ENCODE measurements around the gene SMIM8. TPM values are rescaled to one million over a fixed set of nuclear protein-coding genes. Genes with fewer than 3 reads are reported as not detected.

Gene SMIM8
- total and polyA plus RNA-seq, 9 donors = 9.1 to 14.1 (median 10.6) TPM

- no peak overlapping the region for H3K27ac ChIP-seq (ENCODE audit: low read length)
- H3K27me3 ChIP-seq (ENCODE audit: control insufficient read depth, insufficient read depth, low read length) = no peaks in the 10 kb centered on the region
- 59% methylated on average over 2 of the region's 4 CpGs for WGBS (ENCODE audit: insufficient coverage)
- no peak for DNase-seq
- no peaks in the 10 kb centered on the region for H3K9me3 ChIP-seq (replicated peaks; ENCODE audit: control insufficient read depth, low read depth, low read length)
- H3K36me3 ChIP-seq (ENCODE audit: control insufficient read depth, insufficient read depth, low read length) = no peaks in the 10 kb centered on the region
- H3K4me1 ChIP-seq (ENCODE audit: control insufficient read depth, insufficient read depth, low read length) = no peaks in the 10 kb centered on the region
- H3K4me3 ChIP-seq (ENCODE audit: low read length) = no peak overlapping the region
Measured at GRCh38 chr6:87378947-87379346, 56.6 kb downstream of the SMIM8 start.

- 93% methylated on average over 4 of the region's 5 CpGs for WGBS (ENCODE audit: insufficient coverage)
- no peaks in the 10 kb centered on the region for H3K27me3 ChIP-seq (ENCODE audit: control insufficient read depth, insufficient read depth, low read length)
- H3K9me3 ChIP-seq (replicated peaks; ENCODE audit: control insufficient read depth, low read depth, low read length) = no peaks in the 10 kb centered on the region
- no peak for DNase-seq
- H3K27ac ChIP-seq (ENCODE audit: low read length) = no peak overlapping the region
- H3K4me3 ChIP-seq (ENCODE audit: low read length) = no peak overlapping the region
- H3K36me3 ChIP-seq (ENCODE audit: control insufficient read depth, insufficient read depth, low read length) = no peaks in the 10 kb centered on the region
- no peaks in the 10 kb centered on the region for H3K4me1 ChIP-seq (ENCODE audit: control insufficient read depth, insufficient read depth, low read length)
Measured at GRCh38 chr6:87382861-87383260, 60.5 kb downstream of the SMIM8 start.

- Histone ChIP-seq H3K27me3 (ENCODE audit: control insufficient read depth, insufficient read depth, low read length) (no peaks in the 10 kb centered on the region), H3K27ac (ENCODE audit: low read length) (no peak overlapping the region), H3K36me3 (ENCODE audit: control insufficient read depth, insufficient read depth, low read length) (no peaks in the 10 kb centered on the region), H3K4me3 (ENCODE audit: low read length) (no peak overlapping the region), H3K9me3 (replicated peaks; ENCODE audit: control insufficient read depth, low read depth, low read length) (no peaks in the 10 kb centered on the region), H3K4me1 (ENCODE audit: control insufficient read depth, insufficient read depth, low read length) (no peaks in the 10 kb centered on the region)
- WGBS (ENCODE audit: insufficient coverage) = 83% methylated on average over 1 of the region's 1 CpG
- no peak for DNase-seq
Measured at GRCh38 chr6:87384038-87384437, 61.6 kb downstream of the SMIM8 start.

GRCh38 chr6:87384449-87384848 is 62.1 kb downstream of the SMIM8 start:
- no peak overlapping the region for H3K27ac ChIP-seq (ENCODE audit: low read length)
- DNase-seq = no peak
- no peaks in the 10 kb centered on the region for H3K27me3 ChIP-seq (ENCODE audit: control insufficient read depth, insufficient read depth, low read length)
- H3K9me3 ChIP-seq (replicated peaks; ENCODE audit: control insufficient read depth, low read depth, low read length) = no peaks in the 10 kb centered on the region
- no CpG with 5 or more reads among the region's 3 CpGs for WGBS (ENCODE audit: insufficient coverage)
- H3K4me1 ChIP-seq (ENCODE audit: control insufficient read depth, insufficient read depth, low read length) = no peaks in the 10 kb centered on the region
- no peaks in the 10 kb centered on the region for H3K36me3 ChIP-seq (ENCODE audit: control insufficient read depth, insufficient read depth, low read length)
- no peak overlapping the region for H3K4me3 ChIP-seq (ENCODE audit: low read length)

- 33% methylated on average over 2 of the region's 3 CpGs for WGBS (ENCODE audit: insufficient coverage)
- DNase-seq = peak; percentile 4
- Histone ChIP-seq H3K36me3 (ENCODE audit: control insufficient read depth, insufficient read depth, low read length) (no peaks in the 10 kb centered on the region), H3K4me3 (ENCODE audit: low read length) (no peak overlapping the region), H3K27ac (ENCODE audit: low read length) (no peak overlapping the region), H3K9me3 (replicated peaks; ENCODE audit: control insufficient read depth, low read depth, low read length) (no peaks in the 10 kb centered on the region), H3K4me1 (ENCODE audit: control insufficient read depth, insufficient read depth, low read length) (no peaks in the 10 kb centered on the region), H3K27me3 (ENCODE audit: control insufficient read depth, insufficient read depth, low read length) (no peaks in the 10 kb centered on the region)
Measured at GRCh38 chr6:87391334-87391733, 68.9 kb downstream of the SMIM8 start.

Other genes starting within 250 kb of the SMIM8 start
- 4.3 TPM for gene CGA, start 227.5 kb upstream of the SMIM8 start, total RNA-seq
- gene CGA, start 227.5 kb upstream of the SMIM8 start, polyA plus RNA-seq (ENCODE audit: insufficient read depth in 1 of 8, insufficient read length in 8 of 8, low replicate concordance in 1 of 8) = 1 to 10 TPM in 4 of 8 donors, under 1 TPM in 4; 0.50 to 5.0 (median 0.98) TPM
- 32.9 TPM for gene ZNF292, start 167.0 kb upstream of the SMIM8 start, total RNA-seq
- 10 to 100 TPM; 14.0 to 23.8 (median 19.6) TPM for gene ZNF292, start 167.0 kb upstream of the SMIM8 start, polyA plus RNA-seq (ENCODE audit: insufficient read depth in 1 of 8, insufficient read length in 8 of 8, low replicate concordance in 1 of 8)
- not detected for gene GJB7, start 6.7 kb downstream of the SMIM8 start, total RNA-seq
- under 1 TPM in 3 of 8 donors, not detected in 5; 0.11 to 0.91 (median 0.17) TPM for gene GJB7, start 6.7 kb downstream of the SMIM8 start, polyA plus RNA-seq (ENCODE audit: insufficient read depth in 1 of 8, insufficient read length in 8 of 8, low replicate concordance in 1 of 8)
- gene C6orf163, start 22.2 kb downstream of the SMIM8 start, total RNA-seq = 3.8 TPM
- 1 to 10 TPM in 7 of 8 donors, under 1 TPM in 1; 0.83 to 3.6 (median 1.5) TPM for gene C6orf163, start 22.2 kb downstream of the SMIM8 start, polyA plus RNA-seq (ENCODE audit: insufficient read depth in 1 of 8, insufficient read length in 8 of 8, low replicate concordance in 1 of 8)
- 0.22 TPM for gene CFAP206, start 85.4 kb downstream of the SMIM8 start, total RNA-seq
- gene CFAP206, start 85.4 kb downstream of the SMIM8 start, polyA plus RNA-seq (ENCODE audit: insufficient read depth in 1 of 8, insufficient read length in 8 of 8, low replicate concordance in 1 of 8) = under 1 TPM in 7 of 8 donors, not detected in 1; 0.09 to 0.30 (median 0.16) TPM
- 15.0 TPM for gene SLC35A1, start 150.4 kb downstream of the SMIM8 start, total RNA-seq
- 10 to 100 TPM; 16.6 to 22.3 (median 18.4) TPM for gene SLC35A1, start 150.4 kb downstream of the SMIM8 start, polyA plus RNA-seq (ENCODE audit: insufficient read depth in 1 of 8, insufficient read length in 8 of 8, low replicate concordance in 1 of 8)

Measured in muscle of leg (tissue), 11 donors.